HG03520 (cell line): ENCODE measurements around the gene PHGDH.
"Not testable (repeated sequence)": the region's sequence is repeated elsewhere in the genome, so short reads cannot be mapped to it uniquely, and the experiment has no call there.

Experiments
- ATAC-seq: cut with Tn5 transposase; IDR thresholded peaks from one replicate; pipeline ENCODE4 v1.9.1; 2021; ENCODE audit warnings: mild to moderate bottlenecking, moderate library complexity; ENCODE audit not compliant: unreplicated experiment

Gene PHGDH

DNA sequence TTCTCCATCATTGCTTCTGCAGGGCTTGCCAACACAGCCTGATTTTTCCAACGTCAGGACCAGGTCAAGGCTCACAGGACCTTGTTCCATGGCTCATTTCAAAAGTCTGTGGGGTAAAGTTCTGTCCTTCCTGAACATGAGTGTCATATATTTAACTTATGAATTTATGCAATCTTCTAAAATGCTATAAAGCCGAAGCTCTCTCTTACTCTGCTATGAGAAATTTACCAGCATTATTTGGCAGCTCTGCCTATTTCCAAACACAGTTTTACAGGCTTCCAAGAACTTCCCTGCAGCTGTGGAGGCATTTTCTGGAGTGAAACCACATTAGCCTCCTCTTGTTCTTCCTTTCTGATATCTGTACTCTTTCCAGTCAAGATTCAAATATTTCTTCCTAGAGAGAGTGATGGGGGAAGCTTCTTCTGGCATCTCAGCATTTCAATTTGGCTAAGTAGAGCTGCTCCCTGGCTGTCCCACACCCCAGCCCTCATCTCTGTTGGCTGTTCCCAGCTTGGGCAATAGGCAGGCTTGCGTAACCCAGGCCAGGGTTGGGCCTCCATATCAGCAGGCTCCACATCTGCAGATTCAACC is 72.6 kb downstream of the PHGDH start:
- no peak for ATAC-seq

DNA sequence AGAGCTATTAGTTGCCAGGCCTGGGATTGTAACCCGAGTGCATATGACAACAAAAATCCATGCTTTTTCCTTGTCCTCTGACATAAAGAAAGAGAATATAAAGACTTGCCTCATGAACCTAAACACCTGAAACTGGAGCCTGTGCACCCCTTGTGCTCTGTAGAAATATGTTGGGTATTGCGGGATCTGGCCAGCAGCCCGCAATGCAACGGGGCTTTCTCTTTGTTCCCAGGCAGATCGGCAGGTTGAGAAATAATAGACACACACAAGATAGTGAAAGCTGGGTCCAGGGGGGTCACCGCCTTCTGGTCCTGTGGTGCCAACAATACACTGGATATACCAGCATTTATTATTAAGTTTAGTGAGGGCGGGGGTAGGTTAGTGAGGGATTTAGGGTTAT is 74.3 kb downstream of the PHGDH start:
- ATAC-seq = not testable (repeated sequence)

DNA sequence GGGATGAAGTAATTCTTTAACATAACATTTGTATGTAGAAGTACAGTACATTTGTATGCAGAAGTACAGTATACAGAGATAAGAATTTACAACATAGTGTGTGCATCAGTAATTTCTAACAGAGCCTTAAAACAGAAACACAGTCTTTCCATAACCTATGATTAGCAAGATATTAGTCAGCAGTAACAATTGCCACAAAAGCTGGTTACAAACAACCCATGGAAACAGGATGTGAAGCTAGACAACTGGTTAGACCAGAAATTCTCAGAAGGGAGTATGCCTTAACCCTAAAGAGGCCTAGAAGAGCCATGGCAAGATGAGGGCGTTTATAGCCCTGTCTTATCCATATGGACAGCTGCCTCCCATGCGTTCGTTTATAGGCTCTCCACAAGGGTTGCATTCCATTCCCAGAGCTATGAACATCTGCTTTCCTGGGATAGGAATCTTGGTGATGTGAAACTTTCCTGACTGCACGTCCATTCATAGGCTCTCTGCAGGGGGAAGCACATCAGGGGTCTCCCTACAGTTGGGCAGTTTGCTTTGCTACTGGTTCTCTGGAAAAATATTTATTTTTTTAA is 74.8 kb downstream of the PHGDH start:
- ATAC-seq = not testable (repeated sequence)

GRCh38 chr1:119787776-119788175 is 76.0 kb downstream of the PHGDH start:
- no peak for ATAC-seq

DNA sequence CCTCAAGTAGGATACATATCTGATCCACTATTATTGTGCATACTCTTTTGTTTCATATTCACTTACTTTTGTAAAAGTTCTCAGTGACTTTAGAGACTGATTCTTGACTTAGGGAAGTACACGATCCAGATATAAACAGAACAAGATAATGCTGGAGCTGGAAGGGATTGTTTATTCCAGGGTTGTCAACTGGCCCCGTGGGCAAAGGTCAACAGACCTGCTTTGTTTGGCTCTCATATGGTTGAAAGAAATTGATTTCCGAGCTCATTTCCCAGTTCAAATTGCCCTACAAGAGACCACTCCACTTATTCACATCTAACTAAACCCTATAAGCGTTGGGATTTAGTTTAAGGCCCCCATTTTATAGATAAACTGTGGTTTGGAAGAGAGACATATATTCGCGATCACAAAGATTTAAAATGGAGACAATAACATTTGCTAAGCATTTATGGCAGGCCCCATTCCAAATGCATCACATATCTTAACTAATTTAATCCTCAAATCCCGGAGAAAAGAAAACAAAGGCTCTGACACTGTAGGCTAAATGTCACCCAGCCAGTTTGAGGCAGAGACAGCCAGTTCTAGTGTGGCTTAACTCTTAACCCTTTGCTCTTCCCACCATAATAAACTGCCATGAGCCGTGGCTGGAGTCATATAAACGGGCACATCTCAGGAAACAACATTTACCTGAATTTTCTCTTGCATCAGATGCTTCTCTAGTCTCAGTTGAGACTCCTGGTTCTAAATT is 78.9 kb downstream of the PHGDH start:
- no peak for ATAC-seq

GRCh38 chr1:119791377-119791776 is 79.6 kb downstream of the PHGDH start:
- no peak for ATAC-seq
